ENCODE data around the gene RCE1. TPM values are rescaled to one million over a fixed set of nuclear protein-coding genes. Genes with fewer than 3 reads are reported as not detected.
"Not testable (repeated sequence)": the region's sequence is repeated elsewhere in the genome, so short reads cannot be mapped to it uniquely, and the experiment has no call there.

RCE1 gene, protein sequence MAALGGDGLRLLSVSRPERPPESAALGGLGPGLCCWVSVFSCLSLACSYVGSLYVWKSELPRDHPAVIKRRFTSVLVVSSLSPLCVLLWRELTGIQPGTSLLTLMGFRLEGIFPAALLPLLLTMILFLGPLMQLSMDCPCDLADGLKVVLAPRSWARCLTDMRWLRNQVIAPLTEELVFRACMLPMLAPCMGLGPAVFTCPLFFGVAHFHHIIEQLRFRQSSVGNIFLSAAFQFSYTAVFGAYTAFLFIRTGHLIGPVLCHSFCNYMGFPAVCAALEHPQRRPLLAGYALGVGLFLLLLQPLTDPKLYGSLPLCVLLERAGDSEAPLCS
- total RNA-seq (2021; ENCODE audit: unreplicated experiment) (43.7 TPM), Bru-seq, nascent RNA (percentile 87 among the genes with signal in this experiment), BruChase-seq, experiment 1, labeled RNA remaining after a 2-hour chase (percentile 93 among the genes with signal in this experiment), BruChase-seq, experiment 2, labeled RNA remaining after a 6-hour chase (percentile 89 among the genes with signal in this experiment)
- 43.4 TPM for polyA plus RNA-seq (2012; ENCODE audit: insufficient read length)
- long read RNA-seq, transcript RCE1-201 (8 exons, 1,485 nt) = major isoform, 30 of 61 reads
- long read RNA-seq, partial matches to known transcripts = 10 of 61 reads
- long read RNA-seq, other reads (novel, unspliced or antisense) = 14 of 61 reads

DNA sequence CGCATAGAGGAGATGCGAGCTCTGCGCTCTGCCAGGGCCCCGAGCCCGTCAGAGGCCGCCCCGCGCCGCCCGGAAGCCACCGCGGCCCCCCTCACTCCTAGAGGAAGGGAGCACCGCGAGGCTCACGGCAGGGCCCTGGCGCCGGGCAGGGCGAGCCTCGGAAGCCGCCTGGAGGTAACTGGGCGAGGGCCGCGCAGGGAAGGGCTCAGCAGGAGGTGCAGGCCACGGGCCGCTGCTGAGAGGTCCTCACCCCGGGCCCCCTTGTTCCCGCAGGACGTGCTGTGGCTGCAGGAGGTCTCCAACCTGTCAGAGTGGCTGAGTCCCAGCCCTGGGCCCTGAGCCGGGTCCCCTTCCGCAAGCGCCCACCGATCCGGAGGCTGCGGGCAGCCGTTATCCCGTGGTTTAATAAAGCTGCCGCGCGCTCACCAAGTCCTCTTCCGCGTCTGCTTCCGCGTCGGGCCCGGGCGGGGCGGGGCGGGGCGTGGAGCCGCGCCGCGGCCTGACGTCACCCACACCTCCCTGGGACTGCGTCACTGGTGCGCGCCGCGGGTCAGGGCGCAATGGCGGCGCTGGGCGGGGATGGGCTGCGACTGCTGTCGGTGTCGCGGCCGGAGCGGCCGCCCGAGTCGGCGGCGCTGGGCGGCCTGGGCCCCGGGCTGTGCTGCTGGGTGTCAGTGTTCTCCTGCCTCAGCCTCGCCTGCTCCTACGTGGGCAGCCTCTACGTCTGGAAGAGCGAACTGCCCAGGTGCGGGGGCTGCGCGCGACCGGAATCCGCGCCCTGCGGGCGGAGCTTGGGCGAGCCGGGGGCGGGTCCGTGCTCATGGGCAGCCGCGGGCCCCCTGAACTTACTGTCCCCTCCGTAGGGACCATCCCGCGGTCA lies at the start of gene RCE1:
TSS of gene RCE1 (plus strand) at position 546 of the 880 bp plus-strand sequence. CDS start at position 561, 15 bp downstream.
- intact Hi-C loops (cut with micrococcal nuclease; ENCODE audit: unreplicated experiment) (no loop called here), in situ Hi-C loops (cut with HindIII; ENCODE audit: low pct_unique_long_range_greater_than_20kb, low sequenced_read_pairs) (no loop called here)
- CTCF ChIA-PET = no interaction called here
- Histone ChIP-seq H3K27ac (ENCODE audit: low read length) (peak within 1 kb of the TSS; percentile 95), H3K4me1 (ENCODE audit: control insufficient read depth, insufficient read depth, low read length) (peaks cover 35% of the 10 kb centered on the region), H3K4me3 (ENCODE audit: low read depth in 2 of 2, low read length in 2 of 2) (peak within 1 kb of the TSS; percentile 82 to 99), H3K36me3 (ENCODE audit: control insufficient read depth, insufficient read depth, low read length) (peaks cover 10% of the 10 kb centered on the region; the same call in 1 of the 2 replicates), H3K27me3 (ENCODE audit: control insufficient read depth, insufficient read depth, low read length) (no peaks in the 10 kb centered on the region), H3K9me3 (ENCODE audit: control insufficient read depth, insufficient read depth, low read depth, low read length) (no peaks in the 10 kb centered on the region)
- DNase-seq (ENCODE audit: low read depth, low spot score) (peak; percentile 47), ATAC-seq (peak; percentile 94)
- POLR2A ChIA-PET = interaction anchor here (0.5 to 1.0 kb wide), 6 partner anchors 13 to 377 kb away, joined by 3 to 5 read pairs (median 4); no protein-coding TSS in a partner anchor
- TF ChIP-seq SIN3A (IDR thresholded peaks at IDR 0.05; ENCODE audit: borderline replicate concordance, insufficient read depth, low read depth, low read length) (peak; percentile 93; the same call in 1 of the 2 replicates), CTCF (IDR thresholded peaks at IDR 0.05) (no peak), REST (IDR thresholded peaks at IDR 0.05; ENCODE audit: insufficient read depth in 1 of 2, low read depth in 2 of 2, low read length in 1 of 2) (no peak), TCF7L2 (IDR thresholded peaks at IDR 0.05; ENCODE audit: low read depth, low read length) (0 out of 2 replicates have a peak, but pooled peaks have one; percentile 36), POLR2AphosphoS5 (IDR thresholded peaks at IDR 0.05; ENCODE audit: low read depth, low read length) (peak; percentile 97)
- no TSS peak for BruUV-seq (replicated peaks)

DNA sequence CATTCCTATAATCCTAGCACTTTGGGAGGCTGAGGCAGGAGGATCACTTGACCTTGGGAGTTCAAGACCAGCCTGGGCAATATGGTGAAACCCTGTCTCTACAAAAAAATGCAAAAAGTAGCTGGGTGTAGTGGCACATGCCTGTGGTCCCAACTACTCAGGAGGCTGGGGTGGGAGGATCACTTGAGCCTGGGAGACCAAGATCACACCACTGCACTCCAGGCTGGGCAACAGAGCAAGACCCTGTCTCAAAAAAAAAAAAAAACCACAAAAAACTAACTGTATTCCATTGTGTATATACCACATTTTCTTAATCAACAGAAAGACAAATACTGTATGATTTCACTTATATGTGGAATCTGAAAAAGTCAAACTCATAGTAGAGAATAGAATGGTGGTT lies 43.4 kb upstream of the RCE1 start:
- DNase-seq (ENCODE audit: low read depth, low spot score); H3K27ac ChIP-seq (ENCODE audit: low read length); in situ Hi-C loops (cut with HindIII; ENCODE audit: low pct_unique_long_range_greater_than_20kb, low sequenced_read_pairs); H3K36me3 ChIP-seq (ENCODE audit: control insufficient read depth, insufficient read depth, low read length); H3K4me1 ChIP-seq (ENCODE audit: control insufficient read depth, insufficient read depth, low read length); CTCF ChIA-PET; intact Hi-C loops (cut with micrococcal nuclease; ENCODE audit: unreplicated experiment); H3K4me3 ChIP-seq (ENCODE audit: low read depth in 2 of 2, low read length in 2 of 2); BruUV-seq (replicated peaks); H3K27me3 ChIP-seq (ENCODE audit: control insufficient read depth, insufficient read depth, low read length); H3K9me3 ChIP-seq (ENCODE audit: control insufficient read depth, insufficient read depth, low read depth, low read length); ATAC-seq: not testable (repeated sequence)
- POLR2A ChIA-PET = interaction anchor here (0.7 kb wide), 2 partner anchors 21 to 147 kb away, joined by 3 read pairs; no protein-coding TSS in a partner anchor

Measured in Panc1 (cell line).